DLD1 (cell line): ENCODE data around the gene C11orf58.

Source experiments
- in situ Hi-C: cut with HindIII; loops from 2 replicates; pipeline ENCODE4 v1.10.0; 2017; ENCODE audit warnings: low sequenced_read_pairs

C11orf58 gene

DNA sequence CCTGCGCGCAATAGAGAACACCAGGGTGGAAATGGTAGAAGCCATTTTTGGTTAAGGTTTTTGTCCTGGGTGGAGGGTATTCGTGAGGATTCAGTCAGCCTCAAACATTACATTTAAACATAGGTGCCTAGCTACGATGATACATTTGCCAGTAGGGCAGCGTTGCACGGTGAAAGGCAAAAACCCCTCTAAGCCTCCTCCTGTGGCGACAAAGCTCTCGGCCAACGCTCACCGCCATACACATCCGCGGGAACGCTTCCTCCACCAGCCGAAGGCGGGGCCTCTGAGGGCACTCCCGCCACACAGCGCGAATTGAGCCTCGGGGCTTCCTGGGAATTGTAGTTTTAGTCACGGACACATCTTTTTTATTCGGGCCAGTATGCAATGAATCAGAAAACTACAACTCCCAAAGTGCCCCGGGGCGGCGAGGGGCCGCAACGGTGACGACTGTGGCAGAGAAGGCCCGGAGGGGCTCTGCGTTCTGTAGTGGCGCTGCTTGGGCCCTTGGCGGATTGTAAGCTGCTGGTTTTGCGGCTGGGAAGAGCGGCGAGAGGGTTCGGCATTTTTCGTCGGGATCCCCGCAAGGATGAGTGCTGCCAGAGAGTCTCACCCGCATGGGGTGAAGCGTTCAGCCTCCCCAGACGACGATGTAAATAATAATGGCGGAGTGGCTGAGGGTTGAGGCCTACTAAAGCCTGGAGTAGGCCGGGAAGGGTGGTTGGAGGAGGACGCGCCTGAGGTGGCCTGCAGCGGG is at the start of gene C11orf58:
TSS of gene C11orf58 (plus strand) at position 455 of the 754 bp plus-strand sequence. CDS start at position 587, 132 bp downstream.
- in situ Hi-C loops: no loop called here

DNA sequence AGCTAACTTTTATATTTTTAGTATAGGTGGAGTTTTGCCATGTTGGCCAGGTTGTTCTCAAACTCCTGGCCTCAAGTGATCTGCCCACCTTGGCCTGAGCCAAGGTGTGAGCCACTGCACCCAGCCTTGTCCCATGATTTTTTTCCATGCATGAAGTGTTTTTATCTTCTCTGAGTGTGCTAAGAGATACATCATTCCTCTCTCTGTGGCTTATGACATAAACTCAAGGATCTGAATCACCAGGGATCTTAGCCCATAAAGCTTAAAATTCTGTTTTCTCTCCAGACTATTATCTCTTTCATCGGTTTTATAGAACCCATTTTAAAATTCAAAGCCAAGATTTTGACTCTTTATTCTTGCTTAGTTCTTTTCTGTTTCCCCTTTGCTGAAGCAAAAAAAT is 48.4 kb upstream of the C11orf58 start:
- in situ Hi-C loops: no loop called here

- in situ Hi-C loops: no loop called here
Measured at GRCh38 chr11:16703795-16704194, 34.7 kb upstream of the C11orf58 start.

- in situ Hi-C loops: no loop called here
Measured at GRCh38 chr11:16713594-16713993, 24.9 kb upstream of the C11orf58 start.

- in situ Hi-C loops: no loop called here
Measured at GRCh38 chr11:16722581-16723344, 15.7 kb upstream of the C11orf58 start.

- in situ Hi-C loops: no loop called here
Measured at GRCh38 chr11:16727806-16728205, 10.6 kb upstream of the C11orf58 start.

- in situ Hi-C loops: no loop called here
Measured at GRCh38 chr11:16737818-16738192, 642 bp upstream of the C11orf58 start.

DNA sequence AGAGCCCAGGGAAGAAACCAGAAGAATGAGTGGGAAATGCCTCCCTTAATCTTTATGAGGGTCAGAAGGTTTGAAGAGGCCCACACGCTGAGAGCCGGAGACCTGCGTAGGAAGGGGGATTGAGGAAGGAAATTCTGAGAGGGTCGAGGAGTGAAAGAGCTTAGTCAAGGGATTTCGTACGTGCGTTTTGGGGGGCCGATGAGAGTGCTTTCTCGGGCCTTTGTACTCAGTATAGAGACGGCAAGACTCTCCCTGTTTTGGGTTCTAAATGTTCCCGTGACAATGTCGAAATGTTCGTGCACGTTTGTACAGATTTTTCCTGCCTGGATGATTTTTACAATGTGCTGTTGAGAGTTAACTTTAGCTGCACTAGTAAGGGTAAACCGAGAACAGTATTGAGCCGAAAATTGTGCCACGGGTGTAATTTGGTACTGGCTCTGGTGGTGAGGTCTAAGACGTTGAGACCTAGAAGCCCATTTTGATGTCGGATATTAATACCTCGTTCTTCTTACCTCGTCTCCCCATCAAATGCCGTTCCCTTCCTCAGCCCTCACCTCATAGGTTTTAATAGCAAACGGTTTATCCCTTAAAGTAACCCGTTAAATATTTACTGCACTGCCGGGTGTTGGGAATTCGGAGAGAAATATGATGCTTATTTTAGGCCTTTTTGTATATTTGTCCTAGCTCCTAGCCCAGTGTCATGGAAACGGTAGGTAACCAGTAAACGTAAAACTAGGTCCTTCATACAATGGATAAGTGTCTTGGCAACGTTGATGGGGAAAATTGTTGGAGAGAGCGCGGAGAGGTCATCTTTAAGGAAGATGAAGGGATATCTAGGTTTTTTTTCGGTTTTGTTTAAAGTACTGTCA is 734 bp downstream of the C11orf58 start:
- in situ Hi-C loops: no loop called here

DNA sequence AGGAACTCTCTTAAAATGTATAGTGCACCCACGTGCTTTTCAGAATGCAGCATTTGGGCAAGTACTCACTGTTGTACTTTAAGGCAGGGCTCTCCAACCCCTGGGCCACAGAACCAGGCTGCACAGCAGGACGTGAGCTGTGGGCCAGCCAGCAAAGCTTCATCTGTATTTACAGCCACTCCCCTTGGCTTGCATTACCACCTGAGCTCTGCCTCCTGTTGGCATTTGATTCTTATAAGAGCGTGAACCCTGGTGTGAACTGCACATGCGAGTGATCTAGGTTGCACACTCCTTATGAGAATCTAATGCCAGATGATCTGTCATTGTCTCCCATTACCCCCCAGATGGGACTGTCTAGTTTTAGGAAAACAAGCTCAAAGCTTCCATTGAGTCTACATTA is 3.0 kb downstream of the C11orf58 start:
- in situ Hi-C loops: no loop called here

- in situ Hi-C loops: no loop called here
Measured at GRCh38 chr11:16743478-16743877, 5.0 kb downstream of the C11orf58 start.

DNA sequence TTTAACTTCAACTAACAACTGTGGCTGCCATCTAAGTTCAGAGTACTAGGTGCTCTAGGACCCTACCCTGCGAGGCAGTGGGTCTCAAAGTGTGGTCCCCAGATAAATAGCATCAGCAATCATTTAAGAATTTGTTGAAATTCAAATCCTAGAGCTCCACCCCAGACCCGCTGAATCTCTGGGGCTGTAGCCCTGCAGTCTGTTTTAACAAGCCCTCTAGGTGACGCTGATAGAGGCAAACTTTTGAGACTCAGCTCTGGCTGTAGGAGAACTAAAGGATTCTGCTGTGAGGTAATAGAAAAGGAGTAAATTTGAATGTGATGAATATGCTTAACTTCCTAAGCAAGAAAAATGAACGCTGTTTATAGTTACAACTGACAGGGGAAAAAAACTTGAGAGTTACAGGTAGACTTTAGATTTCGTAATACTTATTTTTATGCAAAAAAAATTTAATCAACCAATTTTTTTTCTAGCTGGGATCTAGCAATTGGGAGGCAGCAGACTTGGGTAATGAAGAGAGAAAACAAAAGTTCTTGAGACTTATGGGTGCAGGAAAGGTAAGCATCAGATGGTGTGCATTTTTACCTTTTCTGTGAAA is 5.8 kb downstream of the C11orf58 start:
- in situ Hi-C loops: no loop called here

- in situ Hi-C loops: no loop called here
Measured at GRCh38 chr11:16745950-16746605, 7.6 kb downstream of the C11orf58 start.

DNA sequence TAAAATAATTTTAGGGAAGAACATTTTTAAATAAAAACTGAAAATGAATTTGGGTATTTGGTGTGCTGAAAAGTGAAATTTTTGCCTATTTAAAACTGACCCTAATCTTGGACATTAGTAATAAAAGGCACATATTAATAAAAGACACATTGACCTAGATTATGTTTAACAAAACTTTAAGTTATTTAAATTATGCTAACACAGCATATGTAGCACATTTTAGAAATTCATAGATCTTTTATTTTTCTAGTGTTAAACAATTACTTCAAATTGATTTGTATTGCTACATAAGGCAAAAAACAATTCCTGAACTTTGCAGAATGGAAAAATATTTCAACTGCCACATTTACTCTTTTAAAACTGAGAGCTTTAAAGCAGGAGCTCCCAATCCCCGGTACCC is 10.6 kb downstream of the C11orf58 start:
- in situ Hi-C loops: no loop called here

GRCh38 chr11:16749666-16750065 is 11.2 kb downstream of the C11orf58 start:
- in situ Hi-C loops: no loop called here

- in situ Hi-C loops: no loop called here
Measured at GRCh38 chr11:16750417-16750816, 12.0 kb downstream of the C11orf58 start.

- in situ Hi-C loops: no loop called here
Measured at GRCh38 chr11:16758382-16759024, 20.1 kb downstream of the C11orf58 start.

DNA sequence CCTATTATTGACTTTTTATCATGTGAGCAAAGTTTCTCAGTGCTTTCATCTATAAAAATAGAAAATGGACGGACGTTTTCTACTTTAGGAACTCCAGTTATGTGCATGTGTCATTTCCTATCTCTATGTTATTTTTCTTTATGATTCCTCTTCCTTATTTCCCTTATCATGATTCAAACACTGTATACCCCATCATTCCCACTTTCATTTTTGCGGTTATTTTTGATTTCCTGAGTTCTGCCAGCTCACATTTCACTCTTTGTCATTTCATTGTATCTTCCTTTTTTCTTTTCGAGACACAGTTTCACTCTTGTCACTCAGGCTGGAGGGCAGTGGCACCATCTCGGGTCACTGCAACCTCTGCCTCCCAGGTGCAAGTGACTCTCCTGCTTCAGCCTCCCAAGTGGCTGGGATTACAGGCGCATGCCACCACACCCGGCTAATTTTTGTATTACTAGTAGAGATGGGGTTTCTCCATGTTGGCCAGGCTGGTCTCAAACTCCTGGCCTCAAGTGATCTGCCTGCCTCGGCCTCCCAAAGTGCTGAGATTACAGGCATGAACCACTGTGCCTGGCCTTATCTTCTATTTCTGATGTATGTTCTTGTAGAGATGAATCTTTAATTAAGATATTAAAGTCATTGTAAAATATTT is 21.5 kb downstream of the C11orf58 start:
- in situ Hi-C loops: no loop called here

DNA sequence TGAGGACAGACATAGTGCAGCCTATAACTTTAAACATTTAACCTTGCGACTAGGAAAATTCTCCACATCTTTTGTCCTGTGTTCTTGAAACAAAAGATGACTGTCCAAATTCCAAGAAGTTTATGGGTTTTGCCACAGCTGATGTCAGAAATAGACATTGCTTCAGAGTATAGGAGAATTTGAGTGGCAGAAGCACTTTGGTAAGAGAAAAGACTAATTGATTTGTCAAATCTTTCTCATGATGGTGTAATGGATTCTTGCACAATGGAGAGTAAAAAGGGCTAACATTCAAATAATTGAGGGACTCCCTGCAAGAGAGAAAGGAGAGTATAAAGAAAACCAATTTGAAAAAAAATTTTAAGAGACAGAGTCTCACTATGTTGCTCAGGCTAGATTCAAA is 25.3 kb downstream of the C11orf58 start:
- in situ Hi-C loops: no loop called here

DNA sequence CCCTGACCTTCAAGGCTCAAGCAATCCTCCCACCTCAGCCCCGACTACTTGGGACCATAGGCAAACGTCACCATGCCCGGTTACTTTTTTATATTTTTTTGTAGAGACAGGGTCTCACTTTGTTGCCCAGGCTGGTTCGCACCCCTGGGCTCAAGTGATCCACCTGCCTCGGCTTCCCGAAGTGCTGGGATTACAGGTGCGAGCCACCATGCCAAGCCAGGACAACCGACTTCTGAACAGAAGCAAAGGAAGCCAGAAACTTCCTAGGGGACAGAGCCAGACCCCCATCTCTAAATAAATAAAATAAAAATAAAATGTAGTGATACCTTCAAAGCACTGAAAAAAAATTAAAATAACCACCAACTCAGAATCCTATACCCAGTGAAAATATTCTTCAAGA is 26.4 kb downstream of the C11orf58 start:
- in situ Hi-C loops: no loop called here
